Ovary (tissue), 3 donors: ENCODE data around the gene WHRN.

ENCODE experiments used
- EP300 ChIP-seq: sonication (generic); formaldehyde crosslinking; IDR thresholded peaks from one replicate; pipeline ENCODE4 v1.6.1; 2017; ENCODE audit warnings: antibody characterized with exemption
- POLR2A ChIP-seq: fragments of 450-650 bp; IDR thresholded peaks from one replicate; pipeline ENCODE4 v1.6.1; 2017; ENCODE audit warnings: antibody characterized with exemption, mild to moderate bottlenecking, moderate library complexity
- TF ChIP-seq, protein P1 (sequence below), 3 donors: fragments of 450-650 bp in 2 of 3; fragments of 200-600 bp in 1 of 3; IDR thresholded peaks; one replicate each; pipeline versions ENCODE4 v1.5.1 to v1.8.0; 2016 to 2022; ENCODE audit warnings: antibody characterized with exemption in 3 of 3, mild to moderate bottlenecking in 1 of 3
- donor health status: DM: no; HTN: no; CAD: no.

DNA sequence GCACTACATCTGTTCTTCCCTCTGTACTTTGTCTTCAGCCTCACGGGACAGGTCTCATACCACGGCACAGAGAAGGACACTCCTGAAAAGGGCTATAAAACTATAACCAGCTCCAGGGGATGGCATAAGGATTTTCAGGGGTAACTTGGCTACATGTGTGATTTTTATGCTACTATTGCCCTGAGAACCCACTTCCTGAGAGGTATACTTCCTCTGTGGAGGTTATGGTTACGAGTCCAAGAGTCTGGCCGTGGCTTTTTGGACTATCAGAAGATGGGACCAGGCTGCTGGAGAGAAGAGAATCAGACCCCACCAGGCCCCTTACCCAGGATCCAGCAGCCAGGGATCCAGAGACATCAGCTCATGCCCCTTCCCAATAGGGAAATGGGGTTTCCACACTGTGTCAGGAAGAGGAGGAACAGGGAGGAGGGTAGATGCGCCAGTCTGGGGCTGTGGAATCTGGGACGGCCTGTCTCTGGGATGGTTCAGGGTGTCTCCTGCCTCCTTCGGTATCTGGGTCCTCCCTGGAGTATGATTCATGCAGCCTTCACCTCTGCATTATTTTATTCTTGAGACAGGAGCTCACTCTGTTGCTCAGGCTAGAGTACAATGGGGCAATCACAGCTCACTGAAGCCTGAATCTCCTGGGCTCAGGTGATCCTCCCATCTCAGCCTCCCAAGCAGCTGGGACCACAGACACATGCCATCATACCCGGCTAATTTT is 29.7 kb downstream of the WHRN start:
- TF ChIP-seq, protein P1, sequence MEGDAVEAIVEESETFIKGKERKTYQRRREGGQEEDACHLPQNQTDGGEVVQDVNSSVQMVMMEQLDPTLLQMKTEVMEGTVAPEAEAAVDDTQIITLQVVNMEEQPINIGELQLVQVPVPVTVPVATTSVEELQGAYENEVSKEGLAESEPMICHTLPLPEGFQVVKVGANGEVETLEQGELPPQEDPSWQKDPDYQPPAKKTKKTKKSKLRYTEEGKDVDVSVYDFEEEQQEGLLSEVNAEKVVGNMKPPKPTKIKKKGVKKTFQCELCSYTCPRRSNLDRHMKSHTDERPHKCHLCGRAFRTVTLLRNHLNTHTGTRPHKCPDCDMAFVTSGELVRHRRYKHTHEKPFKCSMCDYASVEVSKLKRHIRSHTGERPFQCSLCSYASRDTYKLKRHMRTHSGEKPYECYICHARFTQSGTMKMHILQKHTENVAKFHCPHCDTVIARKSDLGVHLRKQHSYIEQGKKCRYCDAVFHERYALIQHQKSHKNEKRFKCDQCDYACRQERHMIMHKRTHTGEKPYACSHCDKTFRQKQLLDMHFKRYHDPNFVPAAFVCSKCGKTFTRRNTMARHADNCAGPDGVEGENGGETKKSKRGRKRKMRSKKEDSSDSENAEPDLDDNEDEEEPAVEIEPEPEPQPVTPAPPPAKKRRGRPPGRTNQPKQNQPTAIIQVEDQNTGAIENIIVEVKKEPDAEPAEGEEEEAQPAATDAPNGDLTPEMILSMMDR (IDR thresholded peaks at IDR 0.05) = no peak
- no peak for TF ChIP-seq EP300
- no peak for TF ChIP-seq POLR2A
